MM.1S (cell line): ENCODE measurements around the gene TGM3.

Source experiments
- DNase-seq: peaks from one replicate; pipeline ENCODE4 v3.0.0-alpha.2; 2015
- H2AFZ ChIP-seq: fragments of 300-600 bp; sonication (generic); 2 replicates; pipeline ENCODE4 v1.6.0; 2016; ENCODE audit warnings: antibody characterized with exemption, low read length
- H3F3A ChIP-seq: fragments of 300-600 bp; sonication (generic); 2 replicates; pipeline ENCODE4 v1.6.1; 2016; ENCODE audit warnings: mild to moderate bottlenecking, antibody characterized with exemption, low read length, moderate library complexity, mixed read lengths; ENCODE audit not compliant: insufficient read depth
- H3K27ac ChIP-seq: fragments of 300-600 bp; sonication (generic); 2 replicates; pipeline ENCODE4 v1.5.1; 2016; ENCODE audit warnings: mild to moderate bottlenecking, low read length
- H3K27me3 ChIP-seq: fragments of 300-600 bp; sonication (generic); replicated peaks from 2 replicates; pipeline ENCODE4 v1.6.0; 2016; ENCODE audit warnings: low read length; ENCODE audit not compliant: insufficient read depth
- H3K36me3 ChIP-seq: fragments of 300-600 bp; sonication (generic); replicated peaks from 2 replicates; pipeline ENCODE4 v1.6.1; 2016; ENCODE audit warnings: mild to moderate bottlenecking, low read length, mixed read lengths; ENCODE audit not compliant: insufficient read depth
- H3K4me1 ChIP-seq: fragments of 300-600 bp; sonication (generic); 2 replicates; pipeline ENCODE4 v1.6.1; 2016; ENCODE audit warnings: low read length, mixed read lengths
- H3K4me2 ChIP-seq: fragments of 300-600 bp; sonication (generic); 2 replicates; pipeline ENCODE4 v1.6.0; 2016; ENCODE audit warnings: low read depth, low read length
- H3K4me3 ChIP-seq: fragments of 300-600 bp; sonication (generic); 2 replicates; pipeline ENCODE4 v1.5.1; 2016; ENCODE audit warnings: low read length, mixed read lengths
- H3K79me2 ChIP-seq: fragments of 300-600 bp; sonication (generic); 2 replicates; pipeline ENCODE4 v1.6.1; 2016; ENCODE audit warnings: mixed run types, low read length, mixed read lengths
- H3K9ac ChIP-seq: fragments of 300-600 bp; sonication (generic); 2 replicates; pipeline ENCODE4 v1.6.1; 2016; ENCODE audit warnings: low read length, mixed read lengths
- H3K9me2 ChIP-seq: fragments of 300-600 bp; sonication (generic); replicated peaks from 2 replicates; pipeline ENCODE4 v1.6.1; 2016; ENCODE audit warnings: mild to moderate bottlenecking, low read length, mixed read lengths; ENCODE audit not compliant: insufficient read depth
- H3K9me3 ChIP-seq: fragments of 300-600 bp; sonication (generic); replicated peaks from 2 replicates; pipeline ENCODE4 v1.6.1; 2016; ENCODE audit warnings: mild to moderate bottlenecking, low read length, mixed read lengths; ENCODE audit not compliant: insufficient read depth
- H4K20me1 ChIP-seq: fragments of 300-600 bp; sonication (generic); 2 replicates; pipeline ENCODE4 v1.6.1; 2016; ENCODE audit warnings: mild to moderate bottlenecking, low read length, moderate library complexity, mixed read lengths; ENCODE audit not compliant: insufficient read depth
- EZH2 ChIP-seq: fragments of 300-600 bp; sonication (generic); optimal IDR thresholded peaks from 2 replicates; pipeline ENCODE3; 2017; ENCODE audit warnings: low read depth, mild to moderate bottlenecking, antibody characterized with exemption, low read length, mixed read lengths
- EZH2phosphoT487 ChIP-seq: fragments of 300-600 bp; sonication (generic); IDR thresholded peaks from 2 replicates; pipeline ENCODE4 v1.6.1; 2018; ENCODE audit warnings: antibody characterized with exemption, low read length
- TF ChIP-seq, protein P1 (sequence below): fragments of 300-600 bp; sonication (generic); IDR thresholded peaks from 2 replicates; pipeline ENCODE4 v1.5.1; 2016; ENCODE audit warnings: antibody characterized with exemption, low read length, mixed read lengths

Gene TGM3

DNA sequence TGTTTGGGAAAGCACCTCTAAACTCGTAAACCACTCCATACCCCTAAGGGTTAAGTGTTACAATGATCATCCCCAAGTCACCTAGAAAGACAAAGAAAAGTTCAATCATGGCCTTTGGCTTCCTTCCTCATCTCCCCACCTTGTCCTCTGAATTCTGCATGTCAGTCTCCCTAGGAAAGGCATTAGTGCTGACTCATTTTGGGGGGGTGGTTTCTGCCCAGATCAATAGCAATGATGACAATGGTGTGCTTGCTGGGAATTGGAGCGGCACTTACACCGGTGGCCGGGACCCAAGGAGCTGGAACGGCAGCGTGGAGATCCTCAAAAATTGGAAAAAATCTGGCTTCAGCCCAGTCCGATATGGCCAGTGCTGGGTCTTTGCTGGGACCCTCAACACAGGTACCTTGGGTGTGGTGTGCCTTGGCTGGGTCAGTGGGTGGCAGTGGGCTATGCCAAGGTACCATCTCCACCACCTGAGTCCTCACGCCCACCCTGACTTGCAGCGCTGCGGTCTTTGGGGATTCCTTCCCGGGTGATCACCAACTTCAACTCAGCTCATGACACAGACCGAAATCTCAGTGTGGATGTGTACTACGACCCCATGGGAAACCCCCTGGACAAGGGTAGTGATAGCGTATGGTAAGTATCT, 21.2 kb downstream of the TGM3 start:
- H3K4me1 ChIP-seq = no peaks in the 10 kb centered on the region
- no peaks in the 10 kb centered on the region for H3K27me3 ChIP-seq
- no peak overlapping the region for H3K4me2 ChIP-seq
- H3K9me3 ChIP-seq = no peaks in the 10 kb centered on the region
- no peaks in the 10 kb centered on the region for H3F3A ChIP-seq
- no peak overlapping the region for H2AFZ ChIP-seq
- H3K9me2 ChIP-seq = no peaks in the 10 kb centered on the region
- no peak overlapping the region for H3K9ac ChIP-seq
- no peaks in the 10 kb centered on the region for H3K79me2 ChIP-seq
- no peaks in the 10 kb centered on the region for H3K36me3 ChIP-seq
- no peak for DNase-seq
- H3K27ac ChIP-seq = no peak overlapping the region
- no peak overlapping the region for H3K4me3 ChIP-seq
- TF ChIP-seq EZH2 (no peak), EZH2phosphoT487 (no peak)
- TF ChIP-seq, protein P1, sequence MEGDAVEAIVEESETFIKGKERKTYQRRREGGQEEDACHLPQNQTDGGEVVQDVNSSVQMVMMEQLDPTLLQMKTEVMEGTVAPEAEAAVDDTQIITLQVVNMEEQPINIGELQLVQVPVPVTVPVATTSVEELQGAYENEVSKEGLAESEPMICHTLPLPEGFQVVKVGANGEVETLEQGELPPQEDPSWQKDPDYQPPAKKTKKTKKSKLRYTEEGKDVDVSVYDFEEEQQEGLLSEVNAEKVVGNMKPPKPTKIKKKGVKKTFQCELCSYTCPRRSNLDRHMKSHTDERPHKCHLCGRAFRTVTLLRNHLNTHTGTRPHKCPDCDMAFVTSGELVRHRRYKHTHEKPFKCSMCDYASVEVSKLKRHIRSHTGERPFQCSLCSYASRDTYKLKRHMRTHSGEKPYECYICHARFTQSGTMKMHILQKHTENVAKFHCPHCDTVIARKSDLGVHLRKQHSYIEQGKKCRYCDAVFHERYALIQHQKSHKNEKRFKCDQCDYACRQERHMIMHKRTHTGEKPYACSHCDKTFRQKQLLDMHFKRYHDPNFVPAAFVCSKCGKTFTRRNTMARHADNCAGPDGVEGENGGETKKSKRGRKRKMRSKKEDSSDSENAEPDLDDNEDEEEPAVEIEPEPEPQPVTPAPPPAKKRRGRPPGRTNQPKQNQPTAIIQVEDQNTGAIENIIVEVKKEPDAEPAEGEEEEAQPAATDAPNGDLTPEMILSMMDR = no peak
- H4K20me1 ChIP-seq = no peaks in the 10 kb centered on the region

DNA sequence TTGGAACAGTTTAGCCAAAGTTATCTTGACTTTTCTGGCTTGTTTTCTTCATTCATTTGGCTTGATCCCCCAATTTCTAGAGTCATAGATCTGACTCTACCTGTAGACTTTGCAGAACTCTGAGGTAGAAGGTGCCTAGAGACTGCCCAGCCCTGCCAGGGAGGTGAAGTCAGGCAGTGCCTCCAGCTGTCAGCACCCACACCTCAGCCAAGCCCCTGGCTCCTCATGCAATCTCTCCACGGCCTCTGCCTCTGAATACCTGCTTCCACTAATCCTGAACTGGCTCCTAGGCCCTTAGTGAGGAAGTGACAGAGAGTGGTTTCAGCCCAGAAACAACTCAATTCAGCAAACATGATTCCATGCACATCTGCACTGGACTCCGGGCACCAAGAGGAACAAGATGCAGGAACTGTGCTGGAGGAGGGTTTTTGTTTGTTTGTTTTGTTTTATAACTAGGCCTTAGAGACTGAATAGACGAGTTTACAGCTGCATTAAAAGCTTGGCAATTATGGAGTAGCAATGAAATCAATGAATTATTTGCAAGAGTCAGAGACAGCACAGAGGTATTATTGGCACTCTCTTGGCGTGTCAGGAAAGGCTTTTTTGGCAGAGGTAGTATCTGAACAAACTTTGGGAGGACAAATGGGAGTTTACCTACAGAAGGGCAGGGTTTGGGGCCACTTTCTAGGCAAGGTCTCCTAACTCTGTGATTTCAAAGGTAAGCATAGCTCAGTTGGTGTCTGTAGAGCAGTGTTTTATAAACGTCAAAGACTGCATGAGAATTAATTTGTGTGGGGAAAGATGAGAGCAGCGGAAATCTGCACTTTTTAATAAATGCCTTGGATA, 25.2 kb downstream of the TGM3 start:
- Histone ChIP-seq H3K79me2 (no peaks in the 10 kb centered on the region), H3K4me2 (no peak overlapping the region), H3K9ac (no peak overlapping the region), H3K27me3 (no peaks in the 10 kb centered on the region), H3K27ac (no peak overlapping the region), H3K4me3 (no peak overlapping the region), H3K9me2 (no peaks in the 10 kb centered on the region), H3K9me3 (no peaks in the 10 kb centered on the region), H3K4me1 (no peaks in the 10 kb centered on the region), H3K36me3 (no peaks in the 10 kb centered on the region), H3F3A (no peaks in the 10 kb centered on the region), H2AFZ (no peak overlapping the region), H4K20me1 (no peaks in the 10 kb centered on the region)
- TF ChIP-seq EZH2phosphoT487 (no peak), EZH2 (no peak)
- TF ChIP-seq, protein P1 = no peak
- no peak for DNase-seq

DNA sequence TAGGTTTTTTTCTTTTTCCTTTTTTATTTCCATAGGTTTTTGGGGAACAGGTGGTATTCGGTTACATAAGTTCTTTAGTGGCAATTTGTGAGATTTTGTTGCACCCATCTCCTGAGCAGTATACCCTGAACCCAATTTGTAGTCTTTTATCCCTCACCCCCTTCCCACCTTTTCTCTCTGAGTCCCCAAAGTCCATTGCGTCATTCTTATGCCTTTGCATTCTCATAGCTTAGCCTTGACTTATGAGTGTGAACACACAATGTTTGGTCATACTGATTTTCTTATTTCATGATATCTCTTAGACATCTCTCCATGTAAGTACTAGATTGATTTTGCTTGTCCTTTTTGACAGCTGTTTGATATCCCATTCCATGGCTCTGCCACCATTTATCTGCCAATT, 27.2 kb downstream of the TGM3 start:
- H3K36me3 ChIP-seq = no peaks in the 10 kb centered on the region

More for the DNA sequence above, 27.2 kb downstream of the TGM3 start:
- no peaks in the 10 kb centered on the region for H3K27me3 ChIP-seq
- H3K4me1 ChIP-seq = no peaks in the 10 kb centered on the region
- H3K4me3 ChIP-seq = no peak overlapping the region
- H2AFZ ChIP-seq = no peak overlapping the region
- no peaks in the 10 kb centered on the region for H3K79me2 ChIP-seq
- H3F3A ChIP-seq = no peaks in the 10 kb centered on the region
- no peaks in the 10 kb centered on the region for H4K20me1 ChIP-seq
- no peak overlapping the region for H3K27ac ChIP-seq
- H3K4me2 ChIP-seq = no peak overlapping the region
- no peaks in the 10 kb centered on the region for H3K9me2 ChIP-seq
- DNase-seq = no peak
- TF ChIP-seq EZH2phosphoT487 (no peak), EZH2 (no peak)
- TF ChIP-seq, protein P1 = no peak
- no peaks in the 10 kb centered on the region for H3K9me3 ChIP-seq
- H3K9ac ChIP-seq = no peak overlapping the region
